ENCODE data around the gene HERPUD1.

Gene HERPUD1

GRCh38 chr16:56935201-56935600 lies 3.3 kb downstream of the HERPUD1 start:
- no peaks in the 10 kb centered on the region for H3K9me3 ChIP-seq (replicated peaks; ENCODE audit: insufficient read depth, low read length)
- peak overlapping the region; percentile 100 for H3K27ac ChIP-seq (ENCODE audit: low read length)
- H3K9ac ChIP-seq (ENCODE audit: low read length): peak overlapping the region; percentile 100
- peak overlapping the region; percentile 95 for H3K4me3 ChIP-seq (ENCODE audit: low read length)
- no peaks in the 10 kb centered on the region for H3K9me2 ChIP-seq (replicated peaks; ENCODE audit: insufficient read depth, low read length)
- no peak overlapping the region for H2AFZ ChIP-seq (ENCODE audit: low read length)
- H4K20me1 ChIP-seq (ENCODE audit: insufficient read depth, low read length): peaks cover 67% of the 10 kb centered on the region
- H3K27me3 ChIP-seq (replicated peaks; ENCODE audit: insufficient read depth, low read length): no peaks in the 10 kb centered on the region
- H3F3A ChIP-seq (ENCODE audit: insufficient read depth, low read length): peaks cover 89% of the 10 kb centered on the region
- peaks cover 38% of the 10 kb centered on the region for H3K4me1 ChIP-seq (ENCODE audit: low read length)
- TF ChIP-seq EZH2phosphoT487 (IDR thresholded peaks at IDR 0.05; ENCODE audit: low read length): no peak
- TF ChIP-seq EZH2 (optimal IDR thresholded peaks at IDR 0.05; ENCODE audit: low read depth, low read length): no peak
- TF ChIP-seq, protein P1, sequence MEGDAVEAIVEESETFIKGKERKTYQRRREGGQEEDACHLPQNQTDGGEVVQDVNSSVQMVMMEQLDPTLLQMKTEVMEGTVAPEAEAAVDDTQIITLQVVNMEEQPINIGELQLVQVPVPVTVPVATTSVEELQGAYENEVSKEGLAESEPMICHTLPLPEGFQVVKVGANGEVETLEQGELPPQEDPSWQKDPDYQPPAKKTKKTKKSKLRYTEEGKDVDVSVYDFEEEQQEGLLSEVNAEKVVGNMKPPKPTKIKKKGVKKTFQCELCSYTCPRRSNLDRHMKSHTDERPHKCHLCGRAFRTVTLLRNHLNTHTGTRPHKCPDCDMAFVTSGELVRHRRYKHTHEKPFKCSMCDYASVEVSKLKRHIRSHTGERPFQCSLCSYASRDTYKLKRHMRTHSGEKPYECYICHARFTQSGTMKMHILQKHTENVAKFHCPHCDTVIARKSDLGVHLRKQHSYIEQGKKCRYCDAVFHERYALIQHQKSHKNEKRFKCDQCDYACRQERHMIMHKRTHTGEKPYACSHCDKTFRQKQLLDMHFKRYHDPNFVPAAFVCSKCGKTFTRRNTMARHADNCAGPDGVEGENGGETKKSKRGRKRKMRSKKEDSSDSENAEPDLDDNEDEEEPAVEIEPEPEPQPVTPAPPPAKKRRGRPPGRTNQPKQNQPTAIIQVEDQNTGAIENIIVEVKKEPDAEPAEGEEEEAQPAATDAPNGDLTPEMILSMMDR (IDR thresholded peaks at IDR 0.05; ENCODE audit: low read length): no peak
- peaks cover 81% of the 10 kb centered on the region for H3K79me2 ChIP-seq (ENCODE audit: low read length)
- H3K4me2 ChIP-seq (ENCODE audit: low read depth, low read length): peak overlapping the region; percentile 78
- DNase-seq: no peak
- H3K36me3 ChIP-seq (replicated peaks; ENCODE audit: insufficient read depth, low read length): peaks cover 51% of the 10 kb centered on the region

DNA sequence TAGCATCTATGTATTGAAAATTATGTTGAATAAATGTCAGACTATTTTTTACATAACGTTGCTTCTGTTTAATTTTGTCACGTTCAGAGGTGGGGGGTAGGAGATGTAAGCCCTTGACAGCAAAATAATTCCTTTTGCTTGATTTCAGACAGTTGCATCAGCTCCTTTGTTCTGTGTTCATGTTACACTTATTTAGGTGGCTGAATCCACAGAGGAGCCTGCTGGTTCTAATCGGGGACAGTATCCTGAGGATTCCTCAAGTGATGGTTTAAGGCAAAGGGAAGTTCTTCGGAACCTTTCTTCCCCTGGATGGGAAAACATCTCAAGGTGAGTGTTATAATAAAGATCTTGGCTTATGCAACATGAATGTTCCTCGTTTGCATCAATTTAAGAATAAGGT lies 4.5 kb downstream of the HERPUD1 start:
- DNase-seq: no peak
- H3K27ac ChIP-seq (ENCODE audit: low read length): peak overlapping the region; percentile 100
- peaks cover 58% of the 10 kb centered on the region for H3K36me3 ChIP-seq (replicated peaks; ENCODE audit: insufficient read depth, low read length)
- no peak for TF ChIP-seq EZH2 (optimal IDR thresholded peaks at IDR 0.05; ENCODE audit: low read depth, low read length)
- TF ChIP-seq EZH2phosphoT487 (IDR thresholded peaks at IDR 0.05; ENCODE audit: low read length): no peak
- TF ChIP-seq, protein P1 (IDR thresholded peaks at IDR 0.05; ENCODE audit: low read length): 0 out of 2 replicates have a peak, but pooled peaks have one; percentile 2
- H3K4me3 ChIP-seq (ENCODE audit: low read length): peak overlapping the region; percentile 95
- H3K9me3 ChIP-seq (replicated peaks; ENCODE audit: insufficient read depth, low read length): no peaks in the 10 kb centered on the region
- peaks cover 39% of the 10 kb centered on the region for H3K4me1 ChIP-seq (ENCODE audit: low read length)
- no peak overlapping the region for H2AFZ ChIP-seq (ENCODE audit: low read length)
- no peaks in the 10 kb centered on the region for H3K27me3 ChIP-seq (replicated peaks; ENCODE audit: insufficient read depth, low read length)
- H3K9ac ChIP-seq (ENCODE audit: low read length): peak overlapping the region; percentile 100
- H4K20me1 ChIP-seq (ENCODE audit: insufficient read depth, low read length): peaks cover 75% of the 10 kb centered on the region
- no peaks in the 10 kb centered on the region for H3K9me2 ChIP-seq (replicated peaks; ENCODE audit: insufficient read depth, low read length)
- peaks cover 93% of the 10 kb centered on the region for H3K79me2 ChIP-seq (ENCODE audit: low read length)
- H3K4me2 ChIP-seq (ENCODE audit: low read depth, low read length): peak overlapping the region; percentile 78
- peaks cover 90% of the 10 kb centered on the region for H3F3A ChIP-seq (ENCODE audit: insufficient read depth, low read length)

- H3F3A ChIP-seq (ENCODE audit: insufficient read depth, low read length): peaks cover 94% of the 10 kb centered on the region
- peaks cover 79% of the 10 kb centered on the region for H4K20me1 ChIP-seq (ENCODE audit: insufficient read depth, low read length)
- peaks cover 41% of the 10 kb centered on the region for H3K4me1 ChIP-seq (ENCODE audit: low read length)
- peak overlapping the region; percentile 100 for H3K27ac ChIP-seq (ENCODE audit: low read length)
- H3K9me2 ChIP-seq (replicated peaks; ENCODE audit: insufficient read depth, low read length): no peaks in the 10 kb centered on the region
- H2AFZ ChIP-seq (ENCODE audit: low read length): no peak overlapping the region
- H3K27me3 ChIP-seq (replicated peaks; ENCODE audit: insufficient read depth, low read length): no peaks in the 10 kb centered on the region
- DNase-seq: peak; percentile 60
- peaks cover 63% of the 10 kb centered on the region for H3K36me3 ChIP-seq (replicated peaks; ENCODE audit: insufficient read depth, low read length)
- TF ChIP-seq EZH2phosphoT487 (IDR thresholded peaks at IDR 0.05; ENCODE audit: low read length) (no peak), EZH2 (optimal IDR thresholded peaks at IDR 0.05; ENCODE audit: low read depth, low read length) (no peak)
- TF ChIP-seq, protein P1 (IDR thresholded peaks at IDR 0.05; ENCODE audit: low read length): no peak
- H3K9me3 ChIP-seq (replicated peaks; ENCODE audit: insufficient read depth, low read length): no peaks in the 10 kb centered on the region
- peak overlapping the region; percentile 78 for H3K4me2 ChIP-seq (ENCODE audit: low read depth, low read length)
- peak overlapping the region; percentile 95 for H3K4me3 ChIP-seq (ENCODE audit: low read length)
- peak overlapping the region; percentile 100 for H3K9ac ChIP-seq (ENCODE audit: low read length)
- peaks cover 97% of the 10 kb centered on the region for H3K79me2 ChIP-seq (ENCODE audit: low read length)
These were observed 5.0 kb downstream of the HERPUD1 start for GRCh38 chr16:56936950-56937349.

All from MM.1S (cell line).